ENCODE data around the gene OR5T3. TPM values are rescaled to one million over a fixed set of nuclear protein-coding genes. Genes with fewer than 3 reads are reported as not detected.
"Not testable (repeated sequence)": the region's sequence is repeated elsewhere in the genome, so short reads cannot be mapped to it uniquely, and the experiment has no call there.

Gene OR5T3
- total and polyA plus RNA-seq, 2 of the 8 experiments (the other 6 are each of a cell fraction or from before 2014, with no cell fraction given), result not detected

GRCh38 chr11:56214537-56214936, 37.5 kb upstream of the OR5T3 start (continued):
- no peak for TF ChIP-seq MAX (IDR thresholded peaks at IDR 0.05)
- TF ChIP-seq EGR1 (IDR thresholded peaks at IDR 0.05; ENCODE audit: borderline replicate concordance, low read depth, low read length), result no peak
- TF ChIP-seq PHF8 (conservative IDR thresholded peaks at IDR 0.05; ENCODE audit: low read depth, low read length), result no peak
- no peak for TF ChIP-seq CBX8 (IDR thresholded peaks at IDR 0.05; ENCODE audit: borderline replicate concordance, low read depth, low read length)

DNA sequence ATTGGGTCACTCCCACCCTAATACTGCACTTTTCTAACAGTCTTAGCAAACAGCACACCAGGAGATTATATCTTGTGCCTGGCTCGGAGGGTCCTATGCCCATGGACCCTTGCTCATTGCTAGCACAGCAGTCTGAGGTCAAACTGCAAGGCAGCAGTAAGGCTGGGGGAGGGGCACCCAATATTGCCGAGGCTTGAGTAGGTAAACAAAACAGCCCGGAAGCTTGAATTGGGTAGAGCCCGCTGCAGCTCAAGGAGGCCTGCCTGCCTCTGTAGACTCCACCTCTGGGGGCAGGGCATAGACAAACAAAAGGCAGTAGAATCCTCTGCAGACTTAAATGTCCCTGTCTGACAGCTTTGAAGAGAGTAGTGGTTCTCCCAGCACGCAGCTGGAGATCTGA, 32.3 kb upstream of the OR5T3 start:
- H2BK120ac ChIP-seq (replicated peaks; ENCODE audit: low read depth, low read length); H3K4me1 ChIP-seq (replicated peaks in 1 of 4; ENCODE audit: control insufficient read depth in 3 of 4, insufficient read depth in 4 of 4, low read length in 3 of 4); H3K9ac ChIP-seq (replicated peaks in 1 of 4; ENCODE audit: extremely low read depth in 1 of 4, low read depth in 3 of 4, low read length in 3 of 4); H4K20me1 ChIP-seq (replicated peaks in 1 of 2; ENCODE audit: control insufficient read depth in 1 of 2, insufficient read depth in 2 of 2, low read length in 2 of 2); H3K27me3 ChIP-seq (replicated peaks in 1 of 4; ENCODE audit: control insufficient read depth in 3 of 4, extremely low read depth in 1 of 4, insufficient read depth in 3 of 4, low read length in 3 of 4); H3K4ac ChIP-seq (replicated peaks; ENCODE audit: insufficient read length, low read depth, low read length); H3K23me2 ChIP-seq (ENCODE audit: low read depth, low read length); H4K8ac ChIP-seq (ENCODE audit: extremely low read depth, insufficient read depth, low read length); H3K27ac ChIP-seq (ENCODE audit: low read depth, low read length); DNase-seq (ENCODE audit: low read depth in 1 of 2, low spot score in 2 of 2); H3K23ac ChIP-seq (ENCODE audit: insufficient read length); H4K5ac ChIP-seq (ENCODE audit: insufficient read length, low read depth, low read length); H3K18ac ChIP-seq (ENCODE audit: extremely low read depth, low read length); H3K79me2 ChIP-seq (ENCODE audit: control insufficient read depth in 1 of 2, insufficient read depth in 2 of 2, low read length in 2 of 2); H2BK5ac ChIP-seq (ENCODE audit: low read depth, low read length); H2AK5ac ChIP-seq (ENCODE audit: low read depth, low read length); H3K4me3 ChIP-seq (ENCODE audit: extremely low read depth in 1 of 4, insufficient read depth in 2 of 4, low read depth in 3 of 4, low read length in 4 of 4); H3K9me3 ChIP-seq (ENCODE audit: insufficient read depth in 2 of 2, low read depth in 1 of 2, low read length in 1 of 2); H3K14ac ChIP-seq (ENCODE audit: insufficient read length); H2AFZ ChIP-seq (ENCODE audit: low read length); H2BK15ac ChIP-seq (ENCODE audit: low read length); H3K56ac ChIP-seq (replicated peaks; ENCODE audit: insufficient read length, low read depth, low read length); H2BK12ac ChIP-seq (ENCODE audit: low read depth, low read length); H2BK20ac ChIP-seq (ENCODE audit: low read length); H3K36me3 ChIP-seq (ENCODE audit: control insufficient read depth in 2 of 4, insufficient read depth in 4 of 4, low read length in 3 of 4); POLR2A ChIA-PET (ENCODE audit: partially characterized antibody); CTCF ChIA-PET (ENCODE audit: partially characterized antibody); H3K4me2 ChIP-seq (ENCODE audit: insufficient read depth in 1 of 2, low read depth in 2 of 2, low read length in 2 of 2); H4K91ac ChIP-seq (replicated peaks; ENCODE audit: insufficient read length, low read length); H3K79me1 ChIP-seq (ENCODE audit: low read depth, low read length); FAIRE-seq: not testable (repeated sequence)
- WGBS, 2 experiments (ENCODE audit: extremely low coverage in 1 of 2, insufficient coverage in 1 of 2, insufficient read length in 1 of 2, insufficient replicate concordance in 2 of 2, low coverage in 1 of 2, low lambda C conversion rate in 2 of 2, missing lambda C conversion rate in 1 of 2), result 80% methylated on average over 5 of the region's 5 CpGs; no CpG with 5 or more reads in 1 of the 2 experiments

All from H1 (cell line).